ENCODE measurements around the gene ANKZF1.
A peak's percentile ranks its signal among the peaks of the same experiment; 100 is the strongest.

Gene ANKZF1

GRCh38 chr2:219278655-219279150 is 49.1 kb downstream of the ANKZF1 start:
- no peak for TF ChIP-seq CTCF (IDR thresholded peaks at IDR 0.05; ENCODE audit: low read depth, low read length, missing control alignments)
- H3K4me3 ChIP-seq (replicated peaks; ENCODE audit: low read depth, low read length): peak overlapping the region; percentile 50; the same call in 1 of the 2 replicates
- DNase-seq (ENCODE audit: extremely low read depth, low read depth): no peak

GRCh38 chr2:219279151-219279915 is 49.7 kb downstream of the ANKZF1 start, which contains the start of gene DNAJB2:
Gene DNAJB2, plus strand, starts transcription at chr2:219279366. Its CDS starts 468 bp downstream, at chr2:219279834.
- peak; percentile 93 for DNase-seq (ENCODE audit: extremely low read depth, low read depth)
- peak; percentile 15 for TF ChIP-seq CTCF (IDR thresholded peaks at IDR 0.05; ENCODE audit: low read depth, low read length, missing control alignments)
- H3K4me3 ChIP-seq (replicated peaks; ENCODE audit: low read depth, low read length): peak within 1 kb of the TSS; percentile 50

GRCh38 chr2:219279916-219280516 is 50.4 kb downstream of the ANKZF1 start:
- no peak for TF ChIP-seq CTCF (IDR thresholded peaks at IDR 0.05; ENCODE audit: low read depth, low read length, missing control alignments)
- peak overlapping the region; percentile 50 for H3K4me3 ChIP-seq (replicated peaks; ENCODE audit: low read depth, low read length)
- DNase-seq (ENCODE audit: extremely low read depth, low read depth): no peak

GRCh38 chr2:219280651-219281050 is 51.0 kb downstream of the ANKZF1 start:
- DNase-seq (ENCODE audit: extremely low read depth, low read depth): no peak
- H3K4me3 ChIP-seq (replicated peaks; ENCODE audit: low read depth, low read length): no peak overlapping the region
- no peak for TF ChIP-seq CTCF (IDR thresholded peaks at IDR 0.05; ENCODE audit: low read depth, low read length, missing control alignments)

- no peak for TF ChIP-seq CTCF (IDR thresholded peaks at IDR 0.05; ENCODE audit: low read depth, low read length, missing control alignments)
- no peak for DNase-seq (ENCODE audit: extremely low read depth, low read depth)
These were observed 52.0 kb downstream of the ANKZF1 start for GRCh38 chr2:219281588-219281987.

GRCh38 chr2:219282375-219282774 is 52.8 kb downstream of the ANKZF1 start:
- TF ChIP-seq CTCF (IDR thresholded peaks at IDR 0.05; ENCODE audit: low read depth, low read length, missing control alignments): no peak
- DNase-seq (ENCODE audit: extremely low read depth, low read depth): no peak
- no peak overlapping the region for H3K4me3 ChIP-seq (replicated peaks; ENCODE audit: low read depth, low read length)

More at GRCh38 chr2:219281588-219281987, 52.0 kb downstream of the ANKZF1 start:
- no peak overlapping the region for H3K4me3 ChIP-seq (replicated peaks; ENCODE audit: low read depth, low read length)

Measured in HFF-Myc (cell line).